Measurements from ENCODE around the gene SYNDIG1. TPM values are rescaled to one million over a fixed set of nuclear protein-coding genes. Genes with fewer than 3 reads are reported as not detected.

Gene SYNDIG1
- polyA plus RNA-seq, 1 donor, result 4.9 TPM

DNA sequence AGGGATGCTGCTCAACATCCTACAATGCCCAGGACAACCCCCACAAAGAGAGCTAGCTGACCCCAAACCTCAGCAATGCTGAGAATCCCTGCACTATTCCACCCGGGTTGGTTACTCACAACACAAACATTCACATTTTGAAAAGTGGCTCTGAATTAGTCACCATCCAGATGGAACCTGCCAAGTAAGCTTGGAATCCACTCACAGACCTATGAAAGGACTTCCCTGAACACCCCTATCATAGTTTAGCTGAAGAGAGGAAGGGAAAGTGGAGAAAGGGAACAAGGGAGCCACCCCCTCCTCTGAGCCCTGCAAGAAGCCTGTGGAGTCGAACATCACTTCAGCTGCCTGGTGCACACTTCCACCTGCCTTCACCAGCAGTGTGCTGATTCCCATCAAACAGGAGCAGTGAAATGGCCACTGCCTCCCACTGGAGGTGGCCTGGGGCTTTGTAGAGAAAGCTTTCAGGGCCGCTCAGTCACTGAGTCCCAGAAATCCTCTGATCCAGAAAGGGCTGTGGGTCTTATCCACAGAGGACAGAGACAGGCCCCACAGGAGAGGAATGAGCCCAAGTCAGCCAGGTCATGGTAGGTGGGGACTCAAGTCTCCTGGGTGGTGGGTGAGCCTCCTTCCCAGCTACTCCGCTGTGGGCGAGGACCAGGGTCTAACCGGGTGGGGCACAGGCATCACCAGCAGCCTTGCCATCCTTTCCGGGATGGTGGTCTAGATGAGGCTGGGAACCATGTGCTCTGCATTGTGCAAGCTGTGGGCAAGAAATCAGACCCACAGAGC, 203.7 kb downstream of the SYNDIG1 start:
- DNase-seq (ENCODE audit: low read depth), result no peak

DNA sequence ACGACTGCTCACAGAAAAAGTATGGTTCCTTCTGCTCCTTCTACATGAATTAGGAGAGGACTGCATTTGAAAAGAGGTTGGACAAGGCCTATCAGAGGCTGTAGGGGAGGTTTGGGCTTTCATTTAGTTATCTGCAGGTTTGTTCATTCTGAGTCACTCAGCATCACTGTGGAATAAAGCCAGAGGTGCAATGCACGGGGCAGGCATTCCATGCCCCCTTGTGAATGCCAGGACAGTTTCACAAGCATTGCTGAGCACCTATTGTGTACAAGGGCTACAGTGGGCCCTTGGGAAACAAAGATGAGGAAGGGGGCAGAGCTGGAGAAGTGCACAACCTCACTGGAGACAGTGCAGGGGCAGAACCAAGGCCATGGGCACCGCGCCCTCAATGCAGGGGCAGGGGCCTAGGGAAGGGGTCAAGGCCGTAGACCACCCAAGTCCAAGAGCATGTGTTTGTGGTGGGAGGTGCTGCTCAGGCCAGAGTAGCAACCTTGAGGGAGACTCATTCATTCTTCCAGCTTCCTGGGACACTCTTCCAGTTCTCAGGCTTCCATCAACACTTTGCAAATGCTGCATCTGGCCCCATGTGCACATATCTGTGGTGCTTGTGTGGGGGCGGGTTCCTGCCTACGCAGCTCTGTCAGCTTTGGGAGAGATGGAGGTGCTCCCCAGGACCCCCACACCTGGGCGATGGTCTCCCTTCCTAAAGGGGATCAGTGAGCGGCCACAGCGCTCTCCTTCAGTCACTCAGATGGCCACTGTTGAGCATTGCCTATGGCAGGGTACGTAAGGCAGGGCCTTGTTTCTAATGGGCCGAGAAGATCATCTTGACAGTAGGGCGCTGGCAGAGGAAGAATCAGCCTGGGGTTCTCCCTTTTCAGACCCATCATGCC, 204.5 kb downstream of the SYNDIG1 start:
- no peak for DNase-seq (ENCODE audit: low read depth)

DNA sequence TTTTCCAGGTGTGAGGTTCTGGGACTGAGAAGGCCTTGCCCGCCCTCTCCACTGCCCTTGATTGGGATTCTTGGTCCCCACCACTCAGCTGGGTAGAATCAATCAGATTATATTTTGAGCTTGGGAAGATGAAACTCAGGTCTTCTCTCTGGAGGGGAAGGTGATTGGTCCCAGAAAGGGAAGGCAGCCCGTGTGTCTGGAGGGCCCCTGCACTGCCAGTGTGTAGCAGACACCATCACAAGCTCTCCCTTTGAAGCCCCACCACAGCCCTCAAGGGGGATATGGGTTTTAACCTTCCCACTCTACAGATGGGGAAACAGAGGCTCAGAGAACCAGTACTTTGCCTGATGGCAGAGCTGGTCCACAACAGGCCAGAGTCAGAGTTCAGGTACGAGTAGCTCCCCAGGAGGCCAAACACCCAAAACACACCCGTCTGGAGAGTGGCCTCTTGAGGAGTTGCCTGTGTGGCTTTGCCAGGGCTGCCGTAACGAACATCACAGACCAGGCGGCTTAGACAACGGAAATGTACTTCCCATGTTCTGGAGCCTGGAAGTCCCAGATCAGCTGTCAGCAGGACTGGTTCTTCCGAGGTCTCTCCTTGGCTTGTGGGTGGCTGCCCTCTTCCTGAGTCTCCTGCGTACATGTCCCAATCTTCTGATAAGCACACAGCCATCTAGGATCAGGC, 205.6 kb downstream of the SYNDIG1 start:
- DNase-seq (ENCODE audit: low read depth), result no peak

DNA sequence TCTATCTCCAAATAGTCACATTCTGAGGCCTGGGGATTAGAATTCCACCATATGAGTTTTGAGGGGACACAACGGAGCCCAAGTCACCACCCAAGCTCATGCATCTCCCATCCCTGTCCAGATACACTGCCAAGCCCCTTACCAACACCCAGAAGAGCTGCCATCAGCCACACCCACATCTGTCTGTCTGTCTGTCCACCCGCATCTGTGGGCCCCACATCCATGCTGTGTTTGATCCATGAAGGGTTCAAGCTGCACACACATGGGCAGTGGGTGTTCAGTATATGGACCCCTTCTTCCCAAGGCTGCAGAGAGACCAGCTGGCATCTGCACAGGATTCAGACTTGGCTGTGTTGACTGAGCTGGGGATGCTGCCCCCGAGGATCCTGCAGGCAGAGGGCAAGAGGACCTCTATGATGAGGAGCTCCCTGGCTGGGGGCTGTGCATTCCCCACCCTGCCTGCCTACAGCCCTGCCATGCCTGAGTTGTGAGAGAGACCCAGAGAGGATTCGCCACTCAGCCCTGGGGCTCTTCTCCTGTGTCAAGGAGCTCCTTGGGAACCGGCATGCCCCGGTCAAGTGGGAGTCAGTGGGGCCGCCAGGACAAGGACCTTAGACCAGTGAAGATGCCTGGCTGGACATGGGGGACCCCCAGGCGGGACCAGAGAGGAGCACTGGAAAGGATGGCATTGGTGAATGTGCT, 206.4 kb downstream of the SYNDIG1 start:
- no peak for DNase-seq (ENCODE audit: low read depth)

DNA sequence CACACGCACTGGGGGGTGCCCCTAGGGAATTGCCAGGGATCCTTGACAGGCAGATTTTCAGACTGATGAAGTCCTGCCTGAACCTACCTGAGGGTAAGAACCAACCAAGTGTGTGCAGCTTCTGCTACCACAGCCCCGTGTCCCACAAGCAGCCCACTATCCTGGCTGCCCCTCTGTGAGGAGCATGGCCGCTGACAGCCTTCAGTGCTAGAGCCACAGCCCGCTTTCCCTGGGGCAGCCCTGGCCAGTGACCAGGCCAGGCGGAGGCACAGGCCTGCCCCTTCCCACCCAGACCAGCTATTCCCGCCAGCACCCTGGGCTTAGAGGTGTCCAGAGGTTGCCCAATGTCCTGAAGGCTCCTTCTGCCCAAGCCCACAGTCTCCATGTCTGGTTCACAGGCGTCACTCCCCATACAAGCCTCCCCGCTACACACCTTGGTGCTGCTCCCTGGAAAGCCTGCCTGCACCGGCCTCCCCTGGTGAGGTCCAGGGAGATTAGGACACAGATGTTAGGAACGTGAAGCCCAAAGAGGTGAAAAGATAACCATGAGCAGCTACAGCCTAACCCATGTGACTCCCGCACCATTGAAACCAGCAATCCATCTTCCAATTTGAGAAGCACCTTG, 207.0 kb downstream of the SYNDIG1 start:
- DNase-seq (ENCODE audit: low read depth), result no peak

DNA sequence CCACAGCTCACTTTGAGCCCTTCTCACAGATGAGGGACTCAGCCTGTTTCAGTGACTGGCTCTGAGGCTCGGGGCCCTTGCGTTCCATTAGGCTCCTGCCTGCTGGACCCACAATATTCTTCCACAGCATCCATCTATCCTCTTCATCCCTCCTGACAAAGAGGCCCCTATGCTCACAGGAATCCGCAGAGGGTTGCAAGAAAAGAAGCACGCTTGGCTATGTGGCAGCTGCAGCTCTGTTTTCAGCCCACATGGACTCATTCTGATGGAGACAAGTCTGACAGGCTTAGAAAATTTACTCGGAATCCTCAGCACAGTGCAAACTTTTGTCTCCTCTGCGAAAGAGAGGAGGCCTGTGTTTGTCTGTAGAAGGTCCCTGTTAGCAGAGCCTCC, 207.5 kb downstream of the SYNDIG1 start:
- no peak for DNase-seq (ENCODE audit: low read depth)

DNA sequence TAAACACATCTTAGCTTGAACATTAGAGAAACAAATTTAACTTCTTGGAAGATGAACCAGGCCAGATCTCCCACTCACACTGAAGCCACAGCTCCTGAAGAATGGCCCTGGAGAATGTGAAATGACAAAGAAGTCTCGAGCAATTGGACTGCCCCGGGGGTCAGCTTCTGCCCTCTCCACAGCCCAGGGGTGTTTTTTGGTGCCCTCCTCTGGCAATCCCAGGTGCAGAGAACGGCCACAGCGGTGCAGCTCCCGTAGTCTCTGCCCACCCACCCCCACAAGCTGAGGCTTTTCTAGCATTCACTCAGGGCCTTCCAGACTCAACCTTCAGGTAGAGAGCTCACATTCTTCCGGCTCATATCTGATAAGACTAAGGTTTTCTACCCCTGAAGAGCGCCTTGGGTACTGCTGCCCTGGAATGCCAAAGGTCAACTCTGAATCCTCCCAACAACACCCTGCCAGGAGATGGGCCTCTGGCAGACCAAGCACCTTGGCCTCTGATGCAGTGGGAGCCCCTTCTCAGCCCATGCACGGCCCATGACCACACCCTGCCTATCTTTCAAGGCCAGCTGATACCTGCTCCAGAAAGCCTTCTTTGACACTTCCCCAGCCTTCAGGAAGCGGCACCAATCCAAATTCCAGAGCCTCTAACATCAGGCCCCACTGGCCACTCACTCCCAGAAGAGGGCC, 208.3 kb downstream of the SYNDIG1 start:
- DNase-seq (ENCODE audit: low read depth), result no peak

DNA sequence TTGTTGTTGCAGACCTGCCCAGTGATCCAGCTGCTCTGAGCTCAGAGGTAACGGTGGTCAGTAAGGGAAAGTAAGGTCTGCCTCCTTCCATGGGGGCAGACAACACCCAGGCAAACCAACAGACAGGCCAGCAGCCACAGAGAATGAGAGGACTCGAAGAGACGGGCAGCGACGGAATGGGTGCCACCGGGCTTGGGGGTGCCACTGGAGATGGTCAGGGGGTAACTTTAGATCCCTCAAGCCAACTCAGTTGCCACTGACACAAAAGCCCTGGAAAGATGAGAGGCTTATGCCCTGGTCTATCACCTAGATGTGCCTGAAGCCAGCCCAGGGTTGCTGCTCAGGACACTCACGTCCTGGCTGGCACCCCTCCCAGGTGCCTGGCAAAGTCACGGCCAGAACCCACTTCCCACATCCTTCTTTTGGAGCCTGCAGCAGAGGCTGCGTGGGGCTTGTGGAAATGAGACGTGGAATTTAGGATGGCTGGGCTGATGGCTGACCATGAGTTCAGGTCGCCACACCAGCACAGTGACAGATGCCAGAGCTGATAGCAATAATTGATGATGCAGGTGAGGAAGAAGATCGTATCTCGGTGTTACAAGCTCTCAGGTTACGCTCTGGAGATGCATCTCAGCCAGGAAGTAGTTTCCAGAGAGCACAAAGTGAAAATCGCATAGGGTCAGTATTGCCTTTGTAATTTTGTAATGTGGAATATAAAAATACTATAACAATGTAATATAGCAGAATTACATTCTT, 209.1 kb downstream of the SYNDIG1 start:
- no peak for DNase-seq (ENCODE audit: low read depth)

DNA sequence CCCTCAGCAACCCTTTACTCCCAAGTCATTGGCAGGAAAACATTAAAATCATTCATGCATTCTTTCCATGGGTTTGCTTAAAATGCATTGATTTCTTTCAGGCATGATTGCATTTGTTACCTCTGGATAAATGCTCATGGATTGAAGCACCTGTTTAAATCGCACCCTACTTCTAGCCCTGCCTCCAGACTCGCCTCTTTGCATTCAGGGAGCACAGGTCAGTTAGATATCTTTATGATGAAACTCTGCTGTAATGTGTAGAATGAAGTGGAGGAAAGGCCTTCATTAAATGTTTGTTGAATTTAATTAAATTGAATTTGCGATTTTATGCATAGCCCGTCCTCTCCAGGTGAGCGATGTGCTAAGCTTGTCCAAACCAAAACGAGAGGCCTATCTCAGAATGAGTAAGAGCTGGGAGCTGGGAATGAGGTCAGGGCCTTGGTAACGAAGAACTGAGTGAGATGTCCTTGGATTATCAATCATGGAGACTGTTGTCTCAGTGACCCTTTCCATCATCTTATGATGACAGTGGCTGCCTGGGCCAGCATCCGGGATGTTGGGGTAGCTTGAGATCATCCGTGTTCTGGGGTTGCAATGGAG, 210.1 kb downstream of the SYNDIG1 start:
- DNase-seq (ENCODE audit: low read depth), result no peak

DNA sequence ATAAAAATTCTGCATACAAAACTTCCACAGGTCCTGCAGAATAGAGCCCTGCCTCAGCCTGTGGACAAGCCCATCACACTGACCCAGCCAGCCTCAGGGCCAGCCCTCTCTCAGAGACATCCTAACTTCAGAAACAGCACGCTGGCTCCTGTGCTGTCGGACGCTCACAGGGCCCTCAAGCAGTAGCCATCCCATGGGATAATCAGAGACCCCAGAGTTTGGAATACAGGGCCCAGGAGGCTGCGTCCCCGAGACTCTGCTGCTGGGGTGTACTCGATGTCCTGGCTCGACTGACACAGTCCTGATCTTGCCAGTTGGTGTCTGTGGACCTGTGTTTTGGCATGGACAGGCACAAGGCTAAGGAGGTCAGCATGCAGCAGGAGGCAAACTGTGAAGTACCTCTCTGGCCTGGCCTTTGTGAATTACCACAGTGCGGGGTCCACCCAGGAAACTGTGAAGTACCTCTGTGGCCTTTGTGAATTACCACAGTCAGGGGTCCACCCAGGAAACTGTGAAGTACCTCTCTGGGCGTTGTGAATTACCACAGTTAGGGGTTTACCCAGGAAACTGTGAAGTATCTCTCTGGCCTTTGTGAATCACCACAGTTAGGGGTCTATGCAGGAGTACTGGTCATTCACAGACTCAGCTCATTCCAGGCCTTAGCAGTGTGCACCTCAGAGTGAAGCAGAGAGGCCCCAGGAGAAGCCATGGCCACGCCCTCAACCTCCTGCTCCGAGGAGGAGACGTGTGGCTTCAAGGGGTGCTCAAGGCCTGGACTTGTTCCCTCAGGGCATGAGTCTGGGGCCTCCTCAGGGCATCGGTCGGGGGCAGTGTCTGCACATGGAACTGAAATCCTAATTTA, 212.4 kb downstream of the SYNDIG1 start:
- DNase-seq (ENCODE audit: low read depth), result no peak

DNA sequence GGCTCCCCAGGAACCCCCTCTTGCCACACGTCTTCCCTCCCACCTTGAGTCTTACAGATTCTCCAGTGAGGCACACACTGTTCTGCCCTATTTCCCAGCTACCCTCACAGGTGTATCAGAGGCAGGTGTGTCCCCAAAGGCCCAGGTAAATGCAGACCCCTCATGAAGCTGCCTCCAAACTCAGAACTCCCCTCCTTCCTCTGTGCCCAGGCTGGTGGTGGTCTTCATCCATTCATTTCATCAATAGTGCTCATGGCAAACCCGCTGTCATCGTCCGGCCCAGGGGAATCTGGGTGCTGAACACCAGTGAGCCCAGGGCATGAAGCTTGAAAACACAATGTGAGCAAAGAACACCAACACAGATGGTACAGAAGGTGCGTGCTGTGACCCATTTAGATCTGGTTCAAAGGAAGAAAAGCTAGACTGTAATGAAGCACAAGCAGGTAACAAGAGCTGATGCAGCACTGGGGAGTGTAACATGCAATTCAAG, 213.1 kb downstream of the SYNDIG1 start:
- no peak for DNase-seq (ENCODE audit: low read depth)

DNA sequence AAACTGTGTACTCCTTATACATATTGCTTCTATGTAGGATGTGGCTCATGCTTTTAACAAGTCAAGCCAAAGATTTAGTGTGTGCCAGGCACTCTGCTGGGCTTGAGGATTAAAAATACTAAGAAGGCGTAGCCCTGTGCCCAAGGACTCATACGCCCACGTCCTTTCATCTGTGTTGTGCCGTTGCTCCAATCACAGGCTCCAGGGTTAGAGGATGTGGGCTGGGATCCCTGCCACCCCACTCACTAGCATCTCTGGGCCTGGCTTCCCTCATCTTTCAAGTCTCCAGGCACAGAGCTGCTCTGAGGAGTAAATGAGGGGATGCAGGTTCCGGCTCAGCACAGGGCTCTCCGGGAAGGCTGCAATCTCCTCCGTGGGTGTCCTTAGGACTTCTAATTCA, 214.2 kb downstream of the SYNDIG1 start:
- no peak for DNase-seq (ENCODE audit: low read depth)

DNA sequence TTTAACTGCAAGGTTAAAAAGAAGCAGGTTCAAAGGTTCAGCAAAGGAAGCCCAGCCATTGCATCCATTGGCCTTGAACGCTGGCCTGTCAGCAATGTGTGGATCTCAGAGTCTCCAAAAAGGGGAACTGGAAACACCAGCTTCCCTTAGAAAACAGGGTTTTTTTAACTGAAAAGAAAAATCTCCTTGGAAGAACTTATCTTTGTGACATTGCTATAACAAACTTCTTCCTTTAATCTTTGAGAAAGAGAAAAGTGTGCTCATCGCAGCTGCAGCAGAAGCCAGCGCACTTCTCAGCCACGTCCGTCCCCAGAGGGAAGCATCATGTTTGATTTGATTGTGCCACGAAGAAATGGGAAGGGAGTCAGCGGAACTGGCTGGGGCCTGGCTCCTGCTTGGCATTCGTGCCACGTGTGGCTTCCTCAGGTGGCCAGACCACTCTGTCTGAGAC, 215.0 kb downstream of the SYNDIG1 start:
- no peak for DNase-seq (ENCODE audit: low read depth)

DNA sequence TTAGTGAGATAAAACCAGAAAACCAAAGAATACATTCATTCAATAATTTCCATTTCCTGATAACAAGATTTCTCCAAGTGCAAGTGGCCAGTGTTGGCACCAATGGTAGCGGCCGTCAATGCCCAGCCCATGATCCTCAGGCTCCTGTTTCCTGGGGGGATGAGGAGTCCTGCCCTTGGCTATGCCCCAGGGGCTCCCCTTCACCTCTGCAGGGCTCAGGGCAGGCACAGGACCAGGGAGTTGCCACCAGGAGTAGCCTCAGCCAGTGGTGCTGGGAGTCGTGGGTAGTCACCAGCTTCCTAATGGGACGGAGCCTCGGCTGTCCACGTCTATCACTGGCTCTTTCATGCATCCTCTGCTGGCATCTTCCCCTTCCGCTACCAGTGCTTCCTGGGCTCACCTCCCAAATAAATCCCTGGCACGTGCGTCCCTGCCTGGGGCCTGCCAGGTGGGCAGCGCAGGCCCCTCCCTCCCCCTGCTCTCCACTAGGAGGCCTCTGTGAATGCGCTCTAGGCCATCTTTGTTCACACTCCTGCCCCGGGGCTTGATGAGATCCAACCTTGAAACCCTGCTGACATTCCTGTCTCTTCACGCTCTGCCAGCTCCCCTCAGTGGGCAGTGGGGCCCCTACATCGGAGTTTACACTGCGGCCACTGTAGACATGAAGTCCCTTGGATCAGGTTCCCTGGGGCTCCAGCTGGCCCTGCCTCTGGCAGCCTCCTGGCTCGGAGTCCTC, 215.7 kb downstream of the SYNDIG1 start:
- no peak for DNase-seq (ENCODE audit: low read depth)

DNA sequence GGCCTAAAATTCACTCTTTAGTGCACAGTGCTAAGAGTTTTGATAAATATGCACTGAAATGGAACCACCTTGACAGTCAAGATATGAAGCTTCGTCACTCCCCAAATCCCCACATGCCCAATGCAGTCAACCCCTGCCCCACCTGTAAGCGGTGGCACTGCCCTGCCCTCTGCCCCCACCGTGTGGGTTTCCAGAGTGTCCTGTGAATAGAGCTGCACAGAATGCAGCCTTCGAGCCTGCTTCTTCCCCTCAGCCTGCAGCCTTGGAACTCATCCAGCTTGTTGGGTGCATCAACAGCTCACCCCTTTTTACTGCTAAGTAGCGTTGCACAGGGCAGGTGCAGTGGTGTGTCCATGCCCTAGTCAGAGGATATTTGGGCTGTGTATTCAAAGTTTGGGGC, 216.3 kb downstream of the SYNDIG1 start:
- no peak for DNase-seq (ENCODE audit: low read depth)

DNA sequence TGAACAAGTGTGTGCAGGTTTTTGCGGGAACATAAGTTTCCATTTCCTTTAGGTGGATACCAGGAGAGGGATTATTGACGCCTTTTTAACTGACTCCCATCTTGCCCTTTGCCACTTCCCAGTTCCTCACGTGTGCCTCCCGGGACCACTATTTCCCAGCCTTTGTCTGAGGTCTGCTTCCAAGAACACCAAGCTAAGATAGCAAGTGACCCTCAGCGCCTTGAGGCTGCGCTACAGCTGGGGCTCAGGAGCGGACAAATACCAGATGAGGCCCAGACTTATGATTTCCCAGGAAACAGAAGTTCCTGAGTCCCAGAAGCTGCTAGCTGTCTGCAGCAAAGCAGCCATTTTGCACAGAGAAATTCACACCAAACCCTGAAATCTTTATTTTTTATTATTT, 216.7 kb downstream of the SYNDIG1 start:
- DNase-seq (ENCODE audit: low read depth), result no peak

DNA sequence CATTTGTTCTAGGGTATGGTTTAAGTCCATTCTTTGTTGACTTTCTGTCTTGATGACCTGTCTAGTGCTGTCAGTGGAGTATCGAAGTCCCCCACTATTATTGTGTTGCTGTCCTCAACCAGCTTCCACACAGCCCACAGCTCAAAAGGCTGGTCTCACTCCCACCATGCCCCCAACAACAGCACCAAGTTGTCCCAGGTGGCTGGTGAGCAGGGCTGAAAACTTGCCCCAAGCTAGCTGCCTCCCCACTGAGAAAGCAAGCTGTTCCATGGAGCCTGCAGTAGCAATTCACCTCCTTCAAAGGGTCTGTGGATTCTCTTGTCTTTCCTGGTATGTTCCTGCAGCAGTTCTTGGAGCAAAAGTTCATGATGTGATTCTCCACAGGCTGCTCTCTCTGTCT, 221.0 kb downstream of the SYNDIG1 start:
- no peak for DNase-seq (ENCODE audit: low read depth)

Data from forelimb muscle (tissue), 1 donor.